ENCODE measurements around the gene TRIM50. TPM values are rescaled to one million over a fixed set of nuclear protein-coding genes. Genes with fewer than 3 reads are reported as not detected.

Gene TRIM50
- total RNA-seq, 1 experiment from 2014 or later: not detected

GRCh38 chr7:73349763-73350162 lies 21.9 kb upstream of the TRIM50 start:
- Histone ChIP-seq H3K4me3 (ENCODE audit: low read length) (no peak overlapping the region), H3K9ac (ENCODE audit: low read length) (no peak overlapping the region), H4K20me1 (ENCODE audit: low read length) (no peaks in the 10 kb centered on the region), H3K9me3 (ENCODE audit: low read length) (no peaks in the 10 kb centered on the region), H3K9me2 (replicated peaks; ENCODE audit: low read length) (no peaks in the 10 kb centered on the region), H3K27me3 (ENCODE audit: low read length) (no peaks in the 10 kb centered on the region; the same call in 1 of the 2 replicates), H3K36me3 (ENCODE audit: low read depth, low read length) (no peaks in the 10 kb centered on the region), H3K4me2 (ENCODE audit: low read length) (no peak overlapping the region), H3K4me1 (ENCODE audit: insufficient read depth, low read length) (no peaks in the 10 kb centered on the region), H2AFZ (ENCODE audit: low read length) (no peak overlapping the region), H3F3A (ENCODE audit: low read length, unreplicated experiment) (no peaks in the 10 kb centered on the region), H3K27ac (ENCODE audit: low read length) (no peak overlapping the region), H3K79me2 (ENCODE audit: low read length) (no peaks in the 10 kb centered on the region)
- DNase-seq: no peak
- no TSS peak for BruUV-seq (replicated peaks)
- intact Hi-C loops (cut with micrococcal nuclease): no loop called here
- ChIA-PET POLR2A (ENCODE audit: unreplicated experiment) (no interaction called here), CTCF (no interaction called here)
- TF ChIP-seq EZH2 (IDR thresholded peaks at IDR 0.05; ENCODE audit: low read length, unreplicated experiment) (no peak), EZH2phosphoT487 (IDR thresholded peaks at IDR 0.05; ENCODE audit: borderline replicate concordance, low read length) (no peak), CTCF (conservative IDR thresholded peaks at IDR 0.05; ENCODE audit: low read depth, low read length) (no peak)
- ATAC-seq: no peak

GRCh38 chr7:73345951-73346350 lies 18.1 kb upstream of the TRIM50 start:
- ChIA-PET CTCF (no interaction called here), POLR2A (ENCODE audit: unreplicated experiment) (no interaction called here)
- no peak overlapping the region for H3K27ac ChIP-seq (ENCODE audit: low read length)
- H3K4me1 ChIP-seq (ENCODE audit: insufficient read depth, low read length): no peaks in the 10 kb centered on the region
- DNase-seq (no peak), ATAC-seq (no peak)
- no peaks in the 10 kb centered on the region for H4K20me1 ChIP-seq (ENCODE audit: low read length)
- H3F3A ChIP-seq (ENCODE audit: low read length, unreplicated experiment): no peaks in the 10 kb centered on the region
- H2AFZ ChIP-seq (ENCODE audit: low read length): no peak overlapping the region
- intact Hi-C loops (cut with micrococcal nuclease): no loop called here
- H3K36me3 ChIP-seq (ENCODE audit: low read depth, low read length): no peaks in the 10 kb centered on the region
- no peak overlapping the region for H3K4me3 ChIP-seq (ENCODE audit: low read length)
- TF ChIP-seq CTCF (conservative IDR thresholded peaks at IDR 0.05; ENCODE audit: low read depth, low read length) (no peak), EZH2phosphoT487 (IDR thresholded peaks at IDR 0.05; ENCODE audit: borderline replicate concordance, low read length) (no peak), EZH2 (IDR thresholded peaks at IDR 0.05; ENCODE audit: low read length, unreplicated experiment) (no peak)
- H3K79me2 ChIP-seq (ENCODE audit: low read length): no peaks in the 10 kb centered on the region
- no TSS peak for BruUV-seq (replicated peaks)
- H3K9ac ChIP-seq (ENCODE audit: low read length): no peak overlapping the region
- no peaks in the 10 kb centered on the region; the same call in 1 of the 2 replicates for H3K27me3 ChIP-seq (ENCODE audit: low read length)
- no peaks in the 10 kb centered on the region for H3K9me2 ChIP-seq (replicated peaks; ENCODE audit: low read length)
- no peaks in the 10 kb centered on the region for H3K9me3 ChIP-seq (ENCODE audit: low read length)
- no peak overlapping the region for H3K4me2 ChIP-seq (ENCODE audit: low read length)

- no peaks in the 10 kb centered on the region for H3K79me2 ChIP-seq (ENCODE audit: low read length)
- intact Hi-C loops (cut with micrococcal nuclease): no loop called here
Observed at GRCh38 chr7:73345538-73345937, 17.7 kb upstream of the TRIM50 start.

More at GRCh38 chr7:73345538-73345937, 17.7 kb upstream of the TRIM50 start:
- Histone ChIP-seq H3K9ac (ENCODE audit: low read length) (no peak overlapping the region), H3K4me2 (ENCODE audit: low read length) (no peak overlapping the region), H4K20me1 (ENCODE audit: low read length) (no peaks in the 10 kb centered on the region), H3K4me3 (ENCODE audit: low read length) (no peak overlapping the region), H3K9me3 (ENCODE audit: low read length) (no peaks in the 10 kb centered on the region), H3K36me3 (ENCODE audit: low read depth, low read length) (no peaks in the 10 kb centered on the region), H2AFZ (ENCODE audit: low read length) (no peak overlapping the region), H3K27ac (ENCODE audit: low read length) (no peak overlapping the region), H3F3A (ENCODE audit: low read length, unreplicated experiment) (no peaks in the 10 kb centered on the region), H3K4me1 (ENCODE audit: insufficient read depth, low read length) (no peaks in the 10 kb centered on the region), H3K9me2 (replicated peaks; ENCODE audit: low read length) (no peaks in the 10 kb centered on the region), H3K27me3 (ENCODE audit: low read length) (no peaks in the 10 kb centered on the region; the same call in 1 of the 2 replicates)
- DNase-seq (no peak), ATAC-seq (no peak)
- ChIA-PET POLR2A (ENCODE audit: unreplicated experiment) (no interaction called here), CTCF (no interaction called here)
- no TSS peak for BruUV-seq (replicated peaks)
- TF ChIP-seq CTCF (conservative IDR thresholded peaks at IDR 0.05; ENCODE audit: low read depth, low read length): no peak
- no peak for TF ChIP-seq EZH2 (IDR thresholded peaks at IDR 0.05; ENCODE audit: low read length, unreplicated experiment)
- TF ChIP-seq EZH2phosphoT487 (IDR thresholded peaks at IDR 0.05; ENCODE audit: borderline replicate concordance, low read length): no peak

All from PC-3 (cell line).